Natural killer cell (primary cell): Measurements from ENCODE around the gene TMEM19. TPM values are rescaled to one million over a fixed set of nuclear protein-coding genes. Genes with fewer than 3 reads are reported as not detected.
A peak's percentile ranks its signal among the peaks of the same experiment; 100 is the strongest.

ENCODE experiments used
- ATAC-seq, 3 donors: fragments of 150-1000 bp in 2 of 3; fragments of 200-7000 bp in 1 of 3; cut with Tn5 transposase; 1 replicate in 1 of 3; 2 replicates in 2 of 3; pipeline ENCODE4 v1.10.0; 2021; ENCODE audit warnings: mild to moderate bottlenecking in 2 of 3, moderate library complexity in 2 of 3
- DNase-seq, 2 donors: peaks; one replicate each; pipeline versions ENCODE4 v3.0.0 to v3.0.0-alpha.2; 2013 to 2021; ENCODE audit warnings: mixed read lengths in 1 of 2
- H3K27ac ChIP-seq: one replicate; pipeline ENCODE4 v1.5.1; 2013; ENCODE audit warnings: mild to moderate bottlenecking, low read length
- H3K27me3 ChIP-seq: one replicate; pipeline ENCODE4 v1.6.1; 2013; ENCODE audit warnings: low read length; ENCODE audit not compliant: control insufficient read depth, insufficient read depth
- H3K36me3 ChIP-seq: one replicate; pipeline ENCODE4 v1.6.1; 2013; ENCODE audit warnings: low read length; ENCODE audit not compliant: control insufficient read depth, insufficient read depth
- H3K4me1 ChIP-seq: one replicate; pipeline ENCODE4 v1.6.1; 2013; ENCODE audit warnings: low read length; ENCODE audit not compliant: control insufficient read depth, insufficient read depth
- H3K4me3 ChIP-seq: one replicate; pipeline ENCODE4 v1.5.1; 2013; ENCODE audit warnings: low read length
- H3K9me3 ChIP-seq: one replicate; pipeline ENCODE4 v1.6.1; 2013; ENCODE audit warnings: low read length; ENCODE audit not compliant: control insufficient read depth, insufficient read depth
- H3K27ac Mint-ChIP-seq, 2 donors: one replicate each; pipeline ENCODE4 v1.8.0; 2022; ENCODE audit warnings: mild to moderate bottlenecking in 2 of 2, mixed read lengths in 2 of 2, moderate library complexity in 1 of 2
- H3K27me3 Mint-ChIP-seq, 2 donors: one replicate each; pipeline ENCODE4 v1.8.0; 2022; ENCODE audit warnings: low read depth in 2 of 2, mixed read lengths in 2 of 2
- H3K36me3 Mint-ChIP-seq: one replicate; pipeline ENCODE4 v1.8.0; 2022; ENCODE audit warnings: mixed read lengths
- H3K4me1 Mint-ChIP-seq, 2 donors: one replicate each; pipeline ENCODE4 v1.8.0; 2022; ENCODE audit warnings: mixed read lengths in 2 of 2
- H3K4me3 Mint-ChIP-seq: one replicate; pipeline ENCODE4 v1.8.0; 2022; ENCODE audit warnings: mild to moderate bottlenecking, moderate library complexity, mixed read lengths
- H3K9me3 Mint-ChIP-seq, 2 donors: one replicate each; pipeline ENCODE4 v1.8.0; 2022; ENCODE audit warnings: mixed read lengths in 2 of 2
- CTCF ChIP-seq: fragments of 200-600 bp; IDR thresholded peaks from one replicate; pipeline ENCODE4 v1.8.0; 2022; ENCODE audit warnings: antibody characterized with exemption
- WGBS: methylation state at CpG from one replicate; pipeline ENCODE4 v1.1.7; 2013; ENCODE audit warnings: missing lambda C conversion rate; ENCODE audit not compliant: insufficient coverage; 5-methylcytosine and 5-hydroxymethylcytosine counted together
- intact Hi-C: fragments of 100-400 bp; cut with micrococcal nuclease; formaldehyde crosslinking; loops from one replicate; pipeline ENCODE4 v1.14.2; 2022
- total RNA-seq, 4 donors: library from RNA; stranded (reverse); fragments of 120-200 nt in 1 of 4; gene quantifications; one replicate each; pipeline versions ENCODE4 v1.2.3 to v1.2.4, GENCODE V29; 2013 to 2022

TMEM19 gene
- total RNA-seq, 3 donors from 2014 or later (not counting 1 experiment from before 2014, with no cell fraction given) = 13.8 to 24.6 (median 18.9) TPM

- peak overlapping the region; percentile 100 for H3K27ac Mint-ChIP-seq
- peak; percentile 77 to 88 for DNase-seq
- WGBS = under 1% methylated on average over 53 of the region's 53 CpGs
- Histone ChIP-seq H3K4me3 (peak overlapping the region; percentile 92), H3K4me1 (peaks cover 10% of the 10 kb centered on the region), H3K27ac (peak overlapping the region; percentile 98), H3K9me3 (no peaks in the 10 kb centered on the region), H3K27me3 (no peaks in the 10 kb centered on the region), H3K36me3 (peaks cover 20% of the 10 kb centered on the region)
- no peaks in the 10 kb centered on the region for H3K9me3 Mint-ChIP-seq
- peak; percentile 57 to 74 (median 58) for ATAC-seq
- peaks cover 17% of the 10 kb centered on the region for H3K36me3 Mint-ChIP-seq
- H3K4me3 Mint-ChIP-seq = peak overlapping the region; percentile 100
- peaks cover 0 to 2% of the 10 kb centered on the region in 2 donors for H3K27me3 Mint-ChIP-seq
- H3K4me1 Mint-ChIP-seq = peaks cover 54 to 57% of the 10 kb centered on the region in 2 donors
- intact Hi-C loops = loop anchor here (1.0 to 10.0 kb wide), 3 partner anchors 91 to 1421 kb away; partner anchors contain the start of genes CNOT2, RAB21 and TBC1D15
- no peak for TF ChIP-seq CTCF
Observed at GRCh38 chr12:71662849-71663560, 22.9 kb upstream of the TMEM19 start.

- peak; percentile 72 to 89 (median 77) for ATAC-seq
Observed at GRCh38 chr12:71663561-71664410, 22.1 kb upstream of the TMEM19 start, which contains the start of the genes THAP2 and ZFC3H1. Gene THAP2 (plus strand): TSS chr12:71664301. CDS start chr12:71664510, 209 bp downstream. Gene ZFC3H1 (minus strand): TSS chr12:71663848. CDS start chr12:71663610, 238 bp downstream.

GRCh38 chr12:71664411-71665089 lies 21.3 kb upstream of the TMEM19 start:
- Histone ChIP-seq H3K4me1 (peaks cover 10% of the 10 kb centered on the region), H3K27me3 (no peaks in the 10 kb centered on the region), H3K36me3 (peaks cover 7% of the 10 kb centered on the region), H3K4me3 (peak overlapping the region; percentile 92), H3K9me3 (no peaks in the 10 kb centered on the region), H3K27ac (peak overlapping the region; percentile 98)
- H3K27me3 Mint-ChIP-seq = peaks cover 0 to 2% of the 10 kb centered on the region in 2 donors
- peak overlapping the region; percentile 100 for H3K27ac Mint-ChIP-seq
- H3K9me3 Mint-ChIP-seq = no peaks in the 10 kb centered on the region
- no peak for TF ChIP-seq CTCF
- H3K4me3 Mint-ChIP-seq = peak overlapping the region; percentile 100
- DNase-seq (no peak), ATAC-seq (no peak)
- under 1% methylated on average over 16 of the region's 20 CpGs for WGBS
- intact Hi-C loops = loop anchor here (1.0 to 10.0 kb wide), 3 partner anchors 22 to 1422 kb away; partner anchors contain the start of genes CNOT2, TBC1D15 and TMEM19
- peaks cover 44 to 48% of the 10 kb centered on the region in 2 donors for H3K4me1 Mint-ChIP-seq
- H3K36me3 Mint-ChIP-seq = peaks cover 7% of the 10 kb centered on the region

More at GRCh38 chr12:71663561-71664410, 22.1 kb upstream of the TMEM19 start, which contains the start of the genes THAP2 and ZFC3H1:
- no peaks in the 10 kb centered on the region for H3K9me3 ChIP-seq
- Mint-ChIP-seq H3K4me3 (peak within 1 kb of the TSS; percentile 100), H3K9me3 (no peaks in the 10 kb centered on the region), H3K27me3 (peaks cover 0 to 2% of the 10 kb centered on the region in 2 donors), H3K36me3 (peaks cover 14% of the 10 kb centered on the region), H3K27ac (peak within 1 kb of the TSS; percentile 100), H3K4me1 (peaks cover 52 to 55% of the 10 kb centered on the region in 2 donors)
- H3K36me3 ChIP-seq = peaks cover 15% of the 10 kb centered on the region
- no peak for TF ChIP-seq CTCF
- WGBS = under 1% methylated on average over 54 of the region's 57 CpGs
- intact Hi-C loops = loop anchor here (1.0 to 10.0 kb wide), 4 partner anchors 23 to 1421 kb away; partner anchors contain the start of genes CNOT2, RAB21, TBC1D15 and TMEM19
- peak within 1 kb of the TSS; percentile 98 for H3K27ac ChIP-seq
- H3K4me1 ChIP-seq = peaks cover 10% of the 10 kb centered on the region
- DNase-seq = peak; percentile 86 to 98
- peak within 1 kb of the TSS; percentile 92 for H3K4me3 ChIP-seq
- H3K27me3 ChIP-seq = no peaks in the 10 kb centered on the region
